Central memory CD8-positive, alpha-beta T cell (primary cell): ENCODE data around the gene NEMF.
"Not testable (repeated sequence)": the region's sequence is repeated elsewhere in the genome, so short reads cannot be mapped to it uniquely, and the experiment has no call there.

ENCODE experiments used
- ATAC-seq: fragments of 150-1000 bp; cut with Tn5 transposase; replicated peaks from 2 replicates; pipeline ENCODE4 v1.10.0; 2022; ENCODE audit warnings: mild to moderate bottlenecking, moderate FRiP score, moderate number of reproducible peaks; ENCODE audit not compliant: poor library complexity, severe bottlenecking; ENCODE audit errors: extremely low read depth
- DNase-seq, 2 donors: peaks; one replicate each; pipeline ENCODE4 v3.0.0; 2021; ENCODE audit warnings: low spot score in 2 of 2
- H3K27ac Mint-ChIP-seq: one replicate; pipeline ENCODE4 v1.8.0; 2022; ENCODE audit warnings: low read depth, mild to moderate bottlenecking, moderate library complexity, mixed read lengths
- H3K27me3 Mint-ChIP-seq: one replicate; pipeline ENCODE4 v1.8.0; 2022; ENCODE audit warnings: mixed read lengths
- H3K36me3 Mint-ChIP-seq: one replicate; pipeline ENCODE4 v1.8.0; 2022; ENCODE audit warnings: mild to moderate bottlenecking, moderate library complexity, mixed read lengths; ENCODE audit not compliant: insufficient read depth
- H3K4me1 Mint-ChIP-seq: one replicate; pipeline ENCODE4 v1.8.0; 2022; ENCODE audit warnings: mixed read lengths
- H3K4me3 Mint-ChIP-seq: one replicate; pipeline ENCODE4 v1.8.0; 2022; ENCODE audit warnings: mild to moderate bottlenecking, moderate library complexity, mixed read lengths
- H3K9me3 Mint-ChIP-seq: one replicate; pipeline ENCODE4 v1.8.0; 2022; ENCODE audit warnings: mixed read lengths

The NEMF gene

DNA sequence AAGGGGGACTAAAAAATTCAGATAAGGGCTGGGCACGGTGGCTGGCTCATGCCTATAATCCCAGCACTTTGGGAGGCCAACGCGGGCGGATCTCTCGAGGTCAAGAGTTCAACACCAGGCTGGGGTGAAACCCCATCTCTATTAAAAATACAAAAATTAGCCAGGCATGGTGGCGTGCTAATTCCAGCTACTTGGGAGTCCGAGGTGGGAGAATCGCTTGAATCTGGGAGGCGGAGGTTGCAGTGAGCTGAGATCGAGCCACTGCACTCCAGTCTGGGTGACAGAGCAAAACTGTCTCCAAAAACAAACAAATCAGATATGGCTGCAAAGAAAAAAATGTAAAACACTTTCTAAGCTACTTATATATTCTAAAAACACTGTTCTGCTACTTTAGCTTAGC is 80.9 kb downstream of the NEMF start:
- H3K36me3 Mint-ChIP-seq = peaks cover 35% of the 10 kb centered on the region
- H3K4me3 Mint-ChIP-seq, H3K27me3 Mint-ChIP-seq, ATAC-seq, H3K27ac Mint-ChIP-seq, H3K9me3 Mint-ChIP-seq, DNase-seq: not testable (repeated sequence)
- H3K4me1 Mint-ChIP-seq = peaks cover 50% of the 10 kb centered on the region

- ATAC-seq (no peak), DNase-seq (no peak)
- H3K27me3 Mint-ChIP-seq = no peaks in the 10 kb centered on the region
- no peak overlapping the region for H3K4me3 Mint-ChIP-seq
- H3K27ac Mint-ChIP-seq = no peak overlapping the region
- no peaks in the 10 kb centered on the region for H3K9me3 Mint-ChIP-seq
- peaks cover 28% of the 10 kb centered on the region for H3K36me3 Mint-ChIP-seq
- H3K4me1 Mint-ChIP-seq = peaks cover 41% of the 10 kb centered on the region
Observed at GRCh38 chr14:49770212-49770817, 82.3 kb downstream of the NEMF start.

DNA sequence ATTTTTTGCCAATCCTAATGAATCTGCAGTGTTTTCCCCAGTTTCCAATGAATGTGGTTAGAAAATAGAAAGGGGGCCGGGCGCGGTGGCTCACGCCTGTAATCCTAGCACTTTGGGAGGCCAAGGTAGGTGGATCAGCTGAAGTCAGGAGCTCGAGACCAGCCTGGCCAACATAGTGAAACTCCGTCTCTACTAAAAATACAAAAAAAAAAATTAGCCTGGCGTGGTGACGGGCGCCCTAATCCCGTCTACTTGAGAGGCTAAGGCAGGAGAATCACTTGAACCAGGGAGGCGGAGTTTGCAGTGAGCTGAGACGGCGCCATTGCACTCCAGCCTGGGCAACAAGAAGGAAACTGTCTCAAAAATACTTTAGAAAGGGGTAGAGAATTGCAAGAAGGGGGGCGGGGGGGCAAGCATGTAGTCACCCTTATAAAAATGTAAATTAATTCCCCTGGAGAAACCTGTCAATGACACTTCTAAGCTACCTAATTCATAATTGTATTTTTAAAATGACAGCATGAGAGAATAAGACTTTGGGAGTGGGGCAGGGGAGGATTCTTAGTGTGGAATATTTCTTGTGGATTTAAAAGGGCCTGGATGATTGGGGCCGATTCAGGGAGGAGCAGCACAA is 82.9 kb downstream of the NEMF start:
- no peak for ATAC-seq
- Mint-ChIP-seq H3K4me3 (peak overlapping the region; percentile 94), H3K4me1 (peaks cover 37% of the 10 kb centered on the region), H3K36me3 (peaks cover 22% of the 10 kb centered on the region), H3K9me3 (no peaks in the 10 kb centered on the region), H3K27ac (peak overlapping the region; percentile 97), H3K27me3 (no peaks in the 10 kb centered on the region)
- DNase-seq = no peak

DNA sequence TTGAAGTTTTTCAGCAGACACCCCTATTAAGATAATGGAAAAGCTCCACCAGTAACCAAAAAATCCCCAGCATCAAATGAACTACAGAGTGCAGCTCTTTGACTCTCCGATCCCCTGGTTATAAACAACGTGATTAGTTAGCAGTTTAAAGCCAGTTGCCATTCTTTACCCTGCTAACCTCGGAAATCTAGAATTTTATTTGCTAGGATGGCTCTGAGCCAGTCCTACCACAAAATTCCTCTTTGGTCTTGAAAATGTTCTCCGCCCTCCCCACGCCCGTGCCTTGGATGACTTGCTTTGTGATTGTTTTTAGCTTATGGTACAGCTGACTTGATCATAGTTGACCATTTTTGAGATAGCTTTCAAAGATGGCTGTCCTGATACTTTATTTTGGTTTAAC is 83.4 kb downstream of the NEMF start:
- peaks cover 21% of the 10 kb centered on the region for H3K36me3 Mint-ChIP-seq
- H3K27me3 Mint-ChIP-seq = no peaks in the 10 kb centered on the region
- no peaks in the 10 kb centered on the region for H3K9me3 Mint-ChIP-seq
- peak overlapping the region; percentile 97 for H3K27ac Mint-ChIP-seq
- H3K4me1 Mint-ChIP-seq = peaks cover 37% of the 10 kb centered on the region
- ATAC-seq (no peak), DNase-seq (no peak)
- peak overlapping the region; percentile 94 for H3K4me3 Mint-ChIP-seq

DNA sequence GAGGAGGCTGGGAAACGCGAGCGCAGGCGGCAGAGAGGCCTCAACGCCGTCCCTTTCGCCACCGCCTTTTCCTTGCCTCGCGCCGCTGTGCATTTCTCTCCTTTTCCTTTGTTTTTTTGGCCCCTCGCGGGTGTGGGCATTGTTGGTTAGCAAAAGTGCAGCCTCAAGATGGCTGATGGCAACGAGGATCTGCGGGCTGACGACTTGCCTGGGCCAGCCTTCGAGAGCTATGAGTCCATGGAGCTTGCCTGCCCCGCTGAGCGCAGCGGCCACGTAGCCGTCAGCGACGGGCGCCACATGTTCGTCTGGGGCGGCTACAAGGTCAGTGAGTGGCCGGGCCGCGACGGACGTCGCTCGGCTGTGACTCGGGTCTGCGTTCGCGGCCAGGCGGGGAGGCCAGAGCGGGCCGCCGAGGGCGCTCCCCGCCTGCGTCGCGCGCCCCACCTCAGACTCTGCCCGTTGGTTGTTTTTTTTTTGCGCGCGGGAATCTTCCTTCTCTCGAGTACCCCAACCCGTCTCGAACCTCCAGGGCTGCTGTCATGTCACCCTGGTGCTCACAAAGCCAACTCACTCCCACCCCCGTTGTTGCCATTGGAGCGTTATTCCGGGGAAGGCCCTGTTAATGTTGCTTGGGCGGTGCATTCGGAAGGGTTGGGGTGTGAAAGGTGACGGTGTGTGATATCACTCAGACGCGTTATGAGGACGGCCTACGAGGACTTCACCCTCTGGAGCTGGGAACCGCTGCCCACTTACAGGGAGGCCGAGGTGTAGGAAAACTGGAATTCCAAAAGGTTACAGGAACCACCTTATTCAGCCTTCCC is 84.1 kb downstream of the NEMF start:
- ATAC-seq (peak; percentile 57), DNase-seq (peak; percentile 32 to 61)
- Mint-ChIP-seq H3K9me3 (no peaks in the 10 kb centered on the region), H3K27me3 (no peaks in the 10 kb centered on the region), H3K4me1 (peaks cover 37% of the 10 kb centered on the region), H3K36me3 (peaks cover 21% of the 10 kb centered on the region), H3K27ac (peak overlapping the region; percentile 97), H3K4me3 (peak overlapping the region; percentile 94)

DNA sequence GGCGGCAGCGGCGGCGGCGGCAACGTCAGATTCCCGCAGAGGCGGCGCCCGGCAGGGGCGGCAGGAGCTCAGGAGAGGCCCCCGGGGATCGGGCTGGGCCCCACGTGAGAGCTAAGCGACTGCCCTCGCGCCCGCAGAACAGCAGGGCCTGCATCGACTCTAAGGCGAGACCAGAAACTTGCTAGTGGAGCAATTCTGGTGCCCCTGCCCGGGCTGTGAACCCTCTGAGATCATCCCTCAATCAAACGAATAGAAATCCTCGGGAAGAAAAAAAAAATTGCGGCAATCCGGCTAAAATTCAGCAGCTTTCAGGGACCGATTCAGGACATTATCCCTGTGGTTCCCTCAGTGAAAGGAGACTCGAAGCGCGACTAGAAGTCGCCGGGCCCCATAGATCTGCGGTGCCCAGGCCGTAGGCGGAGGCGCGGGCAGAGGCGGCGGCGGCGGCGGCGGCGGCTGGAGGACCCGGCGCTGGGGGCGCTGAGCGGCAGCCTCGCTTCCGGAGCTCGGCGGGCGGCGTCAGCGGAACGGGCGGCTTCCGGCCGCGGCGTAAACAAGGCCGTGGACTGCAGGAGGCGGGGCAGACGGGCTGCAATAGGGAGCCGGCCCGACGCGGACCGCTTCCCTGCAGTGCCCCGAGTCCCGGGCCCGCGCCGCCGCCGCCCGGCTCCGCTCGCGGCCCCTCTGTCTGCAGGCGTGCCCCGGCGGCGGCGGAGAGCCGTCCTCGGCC is 84.9 kb downstream of the NEMF start, which contains the start of gene KLHDC2:
Gene KLHDC2 (plus strand): TSS at position 583 of the 730 bp plus-strand sequence. CDS start 316 bp downstream, outside the sequence.
- DNase-seq (peak; percentile 79 to 82), ATAC-seq (peak; percentile 83)
- Mint-ChIP-seq H3K4me3 (peak within 1 kb of the TSS; percentile 94), H3K36me3 (peaks cover 21% of the 10 kb centered on the region), H3K27me3 (no peaks in the 10 kb centered on the region), H3K4me1 (peaks cover 37% of the 10 kb centered on the region), H3K9me3 (no peaks in the 10 kb centered on the region), H3K27ac (peak within 1 kb of the TSS; percentile 97)

DNA sequence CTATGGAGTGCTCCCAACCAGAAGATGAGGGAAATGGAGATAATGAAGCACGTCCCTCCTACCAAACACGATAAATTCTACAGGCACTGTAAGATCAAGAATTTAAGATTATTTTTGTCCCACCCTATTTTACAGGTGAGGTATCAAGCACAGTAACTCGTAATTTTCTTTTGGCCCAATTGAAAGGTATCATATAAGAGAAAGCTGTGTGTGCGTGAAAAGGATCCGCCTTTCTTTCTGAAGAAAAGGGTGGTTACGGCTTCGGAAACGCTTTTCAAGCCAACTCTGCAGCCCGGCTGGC is 85.4 kb downstream of the NEMF start:
- Mint-ChIP-seq H3K9me3 (no peaks in the 10 kb centered on the region), H3K36me3 (peaks cover 18% of the 10 kb centered on the region), H3K27ac (peak overlapping the region; percentile 97), H3K27me3 (no peaks in the 10 kb centered on the region), H3K4me3 (peak overlapping the region; percentile 94), H3K4me1 (peaks cover 37% of the 10 kb centered on the region)
- ATAC-seq = no peak
- DNase-seq = no peak

- H3K27me3 Mint-ChIP-seq = no peaks in the 10 kb centered on the region
- ATAC-seq (no peak), DNase-seq (no peak)
- peak overlapping the region; percentile 97 for H3K27ac Mint-ChIP-seq
- peaks cover 18% of the 10 kb centered on the region for H3K36me3 Mint-ChIP-seq
- no peaks in the 10 kb centered on the region for H3K9me3 Mint-ChIP-seq
- H3K4me3 Mint-ChIP-seq = peak overlapping the region; percentile 94
- peaks cover 37% of the 10 kb centered on the region for H3K4me1 Mint-ChIP-seq
Observed at GRCh38 chr14:49766839-49767238, 85.7 kb downstream of the NEMF start.

GRCh38 chr14:49761839-49762551 is 90.6 kb downstream of the NEMF start:
- Mint-ChIP-seq H3K9me3 (no peaks in the 10 kb centered on the region), H3K27ac (no peak overlapping the region), H3K27me3 (no peaks in the 10 kb centered on the region), H3K4me1 (peaks cover 4% of the 10 kb centered on the region), H3K36me3 (peaks cover 4% of the 10 kb centered on the region), H3K4me3 (no peak overlapping the region)
- no peak for ATAC-seq
- DNase-seq = no peak

DNA sequence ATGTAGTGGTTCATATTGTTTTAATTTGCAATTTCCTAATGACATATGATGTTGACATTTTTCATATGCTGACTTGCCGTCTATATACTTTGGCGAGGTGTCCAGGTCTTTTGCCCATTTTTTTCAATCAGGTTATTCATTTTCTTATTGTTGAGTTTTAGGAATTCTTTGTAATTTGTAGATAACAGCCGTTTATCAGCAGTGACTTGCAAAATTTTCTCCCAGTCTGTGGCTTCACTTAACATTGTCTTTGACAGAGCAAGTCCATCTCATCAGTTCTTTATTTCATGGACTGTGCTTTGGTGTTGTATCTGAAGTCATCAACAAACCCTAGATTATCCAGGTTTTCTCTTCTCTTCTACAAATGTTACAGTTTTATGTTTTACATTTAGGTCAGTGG is 97.2 kb downstream of the NEMF start:
- H3K36me3 Mint-ChIP-seq = peaks cover 2% of the 10 kb centered on the region
- H3K4me1 Mint-ChIP-seq = peaks cover 4% of the 10 kb centered on the region
- no peaks in the 10 kb centered on the region for H3K9me3 Mint-ChIP-seq
- DNase-seq (no peak), ATAC-seq (no peak)
- no peak overlapping the region for H3K27ac Mint-ChIP-seq
- H3K27me3 Mint-ChIP-seq = no peaks in the 10 kb centered on the region
- H3K4me3 Mint-ChIP-seq = no peak overlapping the region

- DNase-seq (no peak), ATAC-seq (no peak)
- no peaks in the 10 kb centered on the region for H3K4me1 Mint-ChIP-seq
- peaks cover 2% of the 10 kb centered on the region for H3K36me3 Mint-ChIP-seq
- no peaks in the 10 kb centered on the region for H3K27me3 Mint-ChIP-seq
- H3K27ac Mint-ChIP-seq = no peak overlapping the region
- no peak overlapping the region for H3K4me3 Mint-ChIP-seq
- H3K9me3 Mint-ChIP-seq = no peaks in the 10 kb centered on the region
Observed at GRCh38 chr14:49754570-49755097, 98.0 kb downstream of the NEMF start.

DNA sequence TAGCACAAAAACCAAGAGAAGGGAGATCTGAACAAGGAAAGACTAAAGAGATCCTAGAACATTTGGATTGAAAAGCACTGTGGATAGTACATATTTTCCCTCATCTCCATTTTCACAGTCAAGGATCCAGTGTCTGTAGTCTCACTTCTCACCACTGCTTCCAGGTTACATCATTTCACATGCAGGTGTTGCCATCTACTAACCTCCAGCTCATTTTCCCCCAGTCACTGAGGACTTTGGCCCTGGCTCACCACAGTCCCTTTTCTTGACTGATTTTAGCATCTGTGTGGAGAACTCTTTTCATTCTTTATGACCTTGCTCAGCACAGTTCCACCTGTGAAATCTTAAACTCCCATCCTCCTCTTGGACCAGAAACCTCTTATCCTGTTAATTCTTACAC is 106.1 kb downstream of the NEMF start:
- H3K9me3 Mint-ChIP-seq, H3K4me1 Mint-ChIP-seq, H3K4me3 Mint-ChIP-seq, H3K27me3 Mint-ChIP-seq, DNase-seq, ATAC-seq, H3K36me3 Mint-ChIP-seq: not testable (repeated sequence)
- peak overlapping the region; percentile 20 for H3K27ac Mint-ChIP-seq
